H9 (cell line): ENCODE data around the gene KREMEN1. TPM values are rescaled to one million over a fixed set of nuclear protein-coding genes. Genes with fewer than 3 reads are reported as not detected.

ENCODE experiments used
- DNase-seq: peaks from one replicate; pipeline ENCODE4 v3.0.0-alpha.2; 2017
- H2AFZ ChIP-seq: one replicate; pipeline ENCODE4 v1.6.1; 2013; ENCODE audit warnings: mild to moderate bottlenecking, low read length, control low read depth, moderate library complexity
- H2AK5ac ChIP-seq: 2 replicates; pipeline ENCODE4 v1.6.1; 2013; ENCODE audit warnings: low read length, control low read depth, mixed read lengths; ENCODE audit not compliant: insufficient read length
- H2BK120ac ChIP-seq: one replicate; pipeline ENCODE4 v1.6.1; 2013; ENCODE audit warnings: low read depth, mild to moderate bottlenecking, low read length, control low read depth, inconsistent platforms; ENCODE audit not compliant: poor library complexity, severe bottlenecking
- H2BK12ac ChIP-seq: 2 replicates; pipeline ENCODE4 v1.6.1; 2013; ENCODE audit warnings: low read length, control low read depth, mixed read lengths, low read depth; ENCODE audit not compliant: insufficient read length
- H2BK15ac ChIP-seq: 2 replicates; pipeline ENCODE4 v1.6.1; 2013; ENCODE audit warnings: low read depth, low read length, control low read depth
- H2BK20ac ChIP-seq: one replicate; pipeline ENCODE4 v1.6.1; 2013; ENCODE audit warnings: low read depth, mild to moderate bottlenecking, low read length, control low read depth, inconsistent platforms; ENCODE audit not compliant: poor library complexity, severe bottlenecking
- H2BK5ac ChIP-seq: 2 replicates; pipeline ENCODE4 v1.6.1; 2013; ENCODE audit warnings: low read length, control low read depth, mixed read lengths; ENCODE audit not compliant: insufficient read length
- H3K14ac ChIP-seq: 2 replicates; pipeline ENCODE4 v1.6.1; 2013; ENCODE audit warnings: low read length, control low read depth; ENCODE audit not compliant: insufficient read depth
- H3K18ac ChIP-seq: 2 replicates; pipeline ENCODE4 v1.6.1; 2013; ENCODE audit warnings: low read depth, mild to moderate bottlenecking, mixed read lengths, low read length, control low read depth; ENCODE audit not compliant: insufficient read length
- H3K23ac ChIP-seq: 2 replicates; pipeline ENCODE4 v1.6.1; 2013; ENCODE audit warnings: low read length, control low read depth, mixed read lengths, low read depth; ENCODE audit not compliant: insufficient read length
- H3K23me2 ChIP-seq: 2 replicates; pipeline ENCODE4 v1.6.1; 2013; ENCODE audit warnings: low read depth, mild to moderate bottlenecking, mixed read lengths, low read length, control low read depth; ENCODE audit not compliant: insufficient read length, poor library complexity, severe bottlenecking
- H3K27ac ChIP-seq: 2 replicates; pipeline ENCODE4 v1.5.1; 2013; ENCODE audit warnings: low read length, control low read depth, mixed read lengths, low read depth; ENCODE audit not compliant: insufficient read length
- H3K27me3 ChIP-seq: 2 replicates; pipeline ENCODE4 v1.6.1; 2013; ENCODE audit warnings: low read length, control low read depth, inconsistent platforms; ENCODE audit not compliant: insufficient read depth
- H3K4ac ChIP-seq: 2 replicates; pipeline ENCODE4 v1.6.1; 2013; ENCODE audit warnings: low read depth, mild to moderate bottlenecking, control low read depth, inconsistent platforms, low read length, moderate library complexity
- H3K4me1 ChIP-seq: 2 replicates; pipeline ENCODE4 v1.6.1; 2013; ENCODE audit warnings: low read length, control low read depth, inconsistent platforms; ENCODE audit not compliant: insufficient read depth
- H3K4me2 ChIP-seq: 2 replicates; pipeline ENCODE4 v1.6.1; 2013; ENCODE audit warnings: low read length, control low read depth, mixed read lengths; ENCODE audit not compliant: insufficient read length, insufficient read depth
- H3K56ac ChIP-seq: 2 replicates; pipeline ENCODE4 v1.6.1; 2013; ENCODE audit warnings: low read depth, mild to moderate bottlenecking, mixed read lengths, low read length, control low read depth; ENCODE audit not compliant: insufficient read length
- H3K79me1 ChIP-seq: 2 replicates; pipeline ENCODE4 v1.6.1; 2013; ENCODE audit warnings: low read depth, mild to moderate bottlenecking, moderate library complexity, low read length, control low read depth, inconsistent platforms; ENCODE audit not compliant: insufficient read depth, poor library complexity, severe bottlenecking
- H3K79me2 ChIP-seq: 2 replicates; pipeline ENCODE4 v1.6.1; 2013; ENCODE audit warnings: low read length, control low read depth, inconsistent platforms; ENCODE audit not compliant: insufficient read depth
- H3K9ac ChIP-seq: 2 replicates; pipeline ENCODE4 v1.6.1; 2013; ENCODE audit warnings: low read length, control low read depth, mixed read lengths; ENCODE audit not compliant: insufficient read length; ENCODE audit errors: extremely low read depth
- H3K9me3 ChIP-seq: one replicate; pipeline ENCODE4 v1.6.1; 2013; ENCODE audit warnings: low read depth, low read length, inconsistent platforms; ENCODE audit not compliant: control insufficient read depth
- H3T11ph ChIP-seq: one replicate; pipeline ENCODE4 v1.6.1; 2013; ENCODE audit warnings: mild to moderate bottlenecking, low read length, control low read depth, inconsistent platforms
- H4K20me1 ChIP-seq: one replicate; pipeline ENCODE4 v1.6.1; 2013; ENCODE audit not compliant: control insufficient read depth, insufficient read length, insufficient read depth
- H4K5ac ChIP-seq: 2 replicates; pipeline ENCODE4 v1.6.1; 2013; ENCODE audit warnings: low read depth, mild to moderate bottlenecking, mixed read lengths, low read length, control low read depth; ENCODE audit not compliant: insufficient read length
- H4K8ac ChIP-seq: replicated peaks from 2 replicates; pipeline ENCODE4 v1.6.1; 2013; ENCODE audit warnings: low read length, control low read depth, mixed read lengths, low read depth; ENCODE audit not compliant: insufficient read length
- H4K91ac ChIP-seq: 2 replicates; pipeline ENCODE4 v1.6.1; 2013; ENCODE audit warnings: low read depth, mild to moderate bottlenecking, moderate library complexity, mixed read lengths, low read length, control low read depth; ENCODE audit not compliant: insufficient read length
- H3K27ac Mint-ChIP-seq, 3 experiments: 2 replicates in 2 of 3; 3 replicates in 1 of 3; pipeline ENCODE4 v1.8.0; 2020 to 2021; ENCODE audit warnings: mixed read lengths in 3 of 3, mild to moderate bottlenecking in 1 of 3, moderate library complexity in 1 of 3
- H3K27me3 Mint-ChIP-seq: 2 replicates; pipeline ENCODE4 v1.8.0; 2021; ENCODE audit warnings: low read depth, mild to moderate bottlenecking, moderate library complexity, mixed read lengths
- H3K36me3 Mint-ChIP-seq, 3 experiments: 2 replicates in 2 of 3; 3 replicates in 1 of 3; pipeline ENCODE4 v1.8.0; 2020 to 2021; ENCODE audit warnings: low read depth in 3 of 3, mixed read lengths in 3 of 3; ENCODE audit not compliant: insufficient read depth in 1 of 3
- H3K4me1 Mint-ChIP-seq, 2 experiments: 2 replicates each; pipeline ENCODE4 v1.8.0; 2020; ENCODE audit warnings: mixed read lengths in 2 of 2
- H3K4me3 Mint-ChIP-seq, 2 experiments: 2 replicates in 1 of 2; 3 replicates in 1 of 2; pipeline ENCODE4 v1.8.0; 2020 to 2021; ENCODE audit warnings: mild to moderate bottlenecking in 2 of 2, mixed read lengths in 2 of 2, moderate library complexity in 1 of 2
- H3K9me3 Mint-ChIP-seq, 2 experiments: 2 replicates in 1 of 2; 3 replicates in 1 of 2; pipeline ENCODE4 v1.8.0; 2020; ENCODE audit warnings: mild to moderate bottlenecking in 2 of 2, mixed read lengths in 2 of 2, moderate library complexity in 1 of 2
- CTCF ChIP-seq: fragments of 200-600 bp; sonication (generic); conservative IDR thresholded peaks from 3 replicates; pipeline ENCODE4 v1.8.0; 2021; ENCODE audit warnings: antibody characterized with exemption, mild to moderate bottlenecking
- WGBS: extraction: QIAGEN DNeasy Blood & Tissue Kit; methylation state at CpG from one replicate; pipeline ENCODE4 v1.1.7; 2013; ENCODE audit warnings: missing lambda C conversion rate, low lambda C conversion rate, mixed read lengths; ENCODE audit not compliant: insufficient read length; ENCODE audit errors: extremely low coverage; 5-methylcytosine and 5-hydroxymethylcytosine counted together
- total RNA-seq: library from RNA; stranded (reverse); gene quantifications from 2 replicates; pipeline ENCODE4 v1.2.1, GENCODE V29; 2021

The KREMEN1 gene
- total RNA-seq, 1 experiment from 2014 or later = 2.4 TPM

- H4K8ac ChIP-seq = no peak overlapping the region
- H3K4me1 Mint-ChIP-seq = peaks cover 5 to 13% of the 10 kb centered on the region in 2 experiments
- no peak overlapping the region for H2AK5ac ChIP-seq
- H3T11ph ChIP-seq = no peak overlapping the region
- no peak overlapping the region for H3K14ac ChIP-seq
- no peaks in the 10 kb centered on the region for H3K79me2 ChIP-seq
- no peak overlapping the region for H3K18ac ChIP-seq
- no peaks in the 10 kb centered on the region for H4K20me1 ChIP-seq
- no peak overlapping the region for H4K5ac ChIP-seq
- no peaks in the 10 kb centered on the region for H3K79me1 ChIP-seq
- H2BK20ac ChIP-seq = no peak overlapping the region
- H3K4me3 Mint-ChIP-seq = no peak overlapping the region
- no peaks in the 10 kb centered on the region for H3K27me3 ChIP-seq
- H3K27ac ChIP-seq = no peak overlapping the region
- no peaks in the 10 kb centered on the region for H3K36me3 Mint-ChIP-seq
- H3K23ac ChIP-seq = no peak overlapping the region
- no peak overlapping the region for H3K4me2 ChIP-seq
- no peak overlapping the region for H3K27ac Mint-ChIP-seq
- TF ChIP-seq CTCF = no peak; the same call in 2 of the 3 replicates
- no peak overlapping the region for H3K56ac ChIP-seq
- H2BK15ac ChIP-seq = no peak overlapping the region
- H2BK12ac ChIP-seq = no peak overlapping the region
- no peaks in the 10 kb centered on the region for H3K9me3 Mint-ChIP-seq
- H4K91ac ChIP-seq = no peak overlapping the region
- H3K4ac ChIP-seq = no peak overlapping the region
- H3K23me2 ChIP-seq = no peaks in the 10 kb centered on the region
- no peak overlapping the region for H2BK120ac ChIP-seq
- H3K9ac ChIP-seq = no peak overlapping the region
- H3K9me3 ChIP-seq = no peaks in the 10 kb centered on the region
- DNase-seq = no peak
- H2BK5ac ChIP-seq = no peak overlapping the region
- H2AFZ ChIP-seq = no peak overlapping the region
- WGBS = no CpG with 5 or more reads among the region's 3 CpGs
- no peaks in the 10 kb centered on the region for H3K27me3 Mint-ChIP-seq
- H3K4me1 ChIP-seq = no peaks in the 10 kb centered on the region
Observed at GRCh38 chr22:29112121-29112520, 39.3 kb downstream of the KREMEN1 start.
